WI38 (cell line): Measurements from ENCODE around the gene ADK.

Experiments
- H3K4me3 ChIP-seq: 2 replicates; pipeline ENCODE4 v1.5.1; 2011; ENCODE audit warnings: low read depth, mild to moderate bottlenecking, control low read depth, low read length
- CTCF ChIP-seq: IDR thresholded peaks from 2 replicates; pipeline ENCODE4 v1.5.1; 2012; ENCODE audit warnings: low read depth, mild to moderate bottlenecking, control low read depth, low read length

ADK gene

GRCh38 chr10:74733612-74734011 is 582.6 kb downstream of the ADK start:
- H3K4me3 ChIP-seq, result no peak overlapping the region
- no peak for TF ChIP-seq CTCF

- no peak overlapping the region for H3K4me3 ChIP-seq
- TF ChIP-seq CTCF, result no peak
Measured at GRCh38 chr10:74736029-74736428, 585.0 kb downstream of the ADK start.

GRCh38 chr10:74738052-74738451 is 587.0 kb downstream of the ADK start:
- TF ChIP-seq CTCF, result no peak
- no peak overlapping the region for H3K4me3 ChIP-seq

- no peak overlapping the region for H3K4me3 ChIP-seq
- TF ChIP-seq CTCF, result no peak
Measured at GRCh38 chr10:74738542-74738941, 587.5 kb downstream of the ADK start.

GRCh38 chr10:74738985-74739567 is 588.1 kb downstream of the ADK start:
- no peak overlapping the region for H3K4me3 ChIP-seq
- TF ChIP-seq CTCF, result 0 out of 2 replicates have a peak, but pooled peaks have one; percentile 8

- TF ChIP-seq CTCF, result no peak
- no peak overlapping the region for H3K4me3 ChIP-seq
Measured at GRCh38 chr10:74743401-74743800, 592.4 kb downstream of the ADK start.

GRCh38 chr10:74745449-74745848 is 594.4 kb downstream of the ADK start:
- no peak for TF ChIP-seq CTCF
- H3K4me3 ChIP-seq, result no peak overlapping the region
